HepG2 (cell line): ENCODE results near the gene ALKBH2. TPM values are rescaled to one million over a fixed set of nuclear protein-coding genes. Genes with fewer than 3 reads are reported as not detected.

ENCODE experiments used
- ATF6 ChIP-seq: sonication (generic); formaldehyde crosslinking; conservative IDR thresholded peaks from 2 replicates; pipeline ENCODE4 v1.4.0; 2020; ENCODE audit warnings: missing genetic modification reagents
- CENPBD1 ChIP-seq: sonication (generic); formaldehyde crosslinking; IDR thresholded peaks from 2 replicates; pipeline ENCODE4 v1.8.0; 2022; ENCODE audit warnings: missing genetic modification reagents, low read depth, mild to moderate bottlenecking, borderline replicate concordance
- CREB1 ChIP-seq, 2 experiments: fragments of 450-650 bp in 1 of 2; IDR thresholded peaks; 2 replicates each; pipeline ENCODE4 v1.6.1; 2016 to 2017; ENCODE audit warnings: control low read depth in 1 of 2, mild to moderate bottlenecking in 1 of 2, missing compliant biosample characterization in 1 of 2, missing genetic modification characterization in 1 of 2
- KDM4B ChIP-seq: sonication (generic); formaldehyde crosslinking; IDR thresholded peaks from 2 replicates; pipeline ENCODE4 v1.4.0; 2020; ENCODE audit warnings: missing genetic modification reagents
- NR2F6 ChIP-seq, 2 experiments: IDR thresholded peaks; 2 replicates each; pipeline ENCODE4 v1.6.1; 2016; ENCODE audit warnings: antibody characterized with exemption in 1 of 2, mild to moderate bottlenecking in 1 of 2
- POGZ ChIP-seq: sonication (generic); formaldehyde crosslinking; IDR thresholded peaks from 2 replicates; pipeline ENCODE4 v1.4.0; 2020; ENCODE audit warnings: mild to moderate bottlenecking, missing genetic modification reagents
- RBFOX2 ChIP-seq: fragments of 200-400 bp; formaldehyde crosslinking; IDR thresholded peaks from 2 replicates; pipeline ENCODE4 v1.6.1; 2017; ENCODE audit warnings: low read depth, mild to moderate bottlenecking, low read length
- REPIN1 ChIP-seq: sonication (generic); formaldehyde crosslinking; IDR thresholded peaks from 2 replicates; pipeline ENCODE4 v1.8.0; 2022; ENCODE audit warnings: missing genetic modification reagents, low read depth, mild to moderate bottlenecking, borderline replicate concordance
- SALL1 ChIP-seq: sonication (generic); formaldehyde crosslinking; IDR thresholded peaks from 2 replicates; pipeline ENCODE4 v1.8.0; 2022; ENCODE audit warnings: mild to moderate bottlenecking, missing genetic modification reagents
- SSRP1 ChIP-seq: IDR thresholded peaks from 2 replicates; pipeline ENCODE4 v1.6.1; 2016; ENCODE audit warnings: control low read depth
- TAF1 ChIP-seq: sonication (generic); formaldehyde crosslinking; IDR thresholded peaks from 2 replicates; pipeline ENCODE4 v1.4.0; 2020; ENCODE audit warnings: missing genetic modification reagents
- TARDBP ChIP-seq: sonication (generic); formaldehyde crosslinking; IDR thresholded peaks from 2 replicates; pipeline ENCODE4 v1.8.0; 2022; ENCODE audit warnings: mild to moderate bottlenecking, missing genetic modification reagents
- ZNF205 ChIP-seq: IDR thresholded peaks from 2 replicates; pipeline ENCODE4 v1.6.1; 2018; ENCODE audit warnings: missing biosample characterization, missing genetic modification reagents
- ZNF256 ChIP-seq: sonication (generic); formaldehyde crosslinking; conservative IDR thresholded peaks from 2 replicates; pipeline ENCODE4 v1.4.0; 2020; ENCODE audit warnings: missing genetic modification reagents
- ZNF574 ChIP-seq: sonication (generic); formaldehyde crosslinking; IDR thresholded peaks from 2 replicates; pipeline ENCODE4 v1.4.0; 2020; ENCODE audit warnings: missing genetic modification reagents
- ZNF615 ChIP-seq: sonication (generic); formaldehyde crosslinking; IDR thresholded peaks from 2 replicates; pipeline ENCODE4 v1.5.0; 2020; ENCODE audit warnings: mild to moderate bottlenecking, missing genetic modification reagents, borderline replicate concordance
- ZNF687 ChIP-seq: sonication (generic); formaldehyde crosslinking; IDR thresholded peaks from 2 replicates; pipeline ENCODE4 v1.5.1; 2020; ENCODE audit warnings: mild to moderate bottlenecking, missing genetic modification reagents, moderate library complexity
- ZNF770 ChIP-seq: sonication (generic); formaldehyde crosslinking; IDR thresholded peaks from 2 replicates; pipeline ENCODE4 v1.5.0; 2020; ENCODE audit warnings: mild to moderate bottlenecking, missing genetic modification reagents
- polyA plus RNA-seq, 8 experiments: library from polyadenylated mRNA; depleted of rRNA in 3 of 8; stranded (reverse) in 7 of 8; unstranded in 1 of 8; fragments of >200 nt; fragmentation: Illumina TruSeq in 4 of 8; extraction: Trizol in 4 of 8; gene quantifications; 2 replicates each; pipeline versions ENCODE4 v1.2.1 to v1.2.3, GENCODE V29; 2011 to 2016; ENCODE audit warnings: low read depth in 4 of 8, missing spikeins in 1 of 8, mixed read lengths in 1 of 8; ENCODE audit not compliant: insufficient read depth in 1 of 8
- total RNA-seq, 5 experiments: library from RNA; depleted of rRNA; stranded (reverse); fragments of >200 nt; fragmentation: Illumina TruSeq; extraction: Trizol; gene quantifications; 2 replicates each; pipeline ENCODE4 v1.2.3, GENCODE V29; 2016; ENCODE audit warnings: low read depth in 1 of 5

ALKBH2 gene
- total and polyA plus RNA-seq, 2 of the 13 experiments (the other 11 are each of a cell fraction or from before 2014, with no cell fraction given) = 21.0 to 40.5 TPM

- 0 out of 2 replicates have a peak, but pooled peaks have one; percentile 33 for TF ChIP-seq TARDBP (CRISPR knock-in tag)
- TF ChIP-seq TAF1 (CRISPR knock-in tag) = peak; percentile 31; the same call in 1 of the 2 replicates
- TF ChIP-seq ZNF205 = 0 out of 2 replicates have a peak, but pooled peaks have one; percentile 1
- TF ChIP-seq KDM4B (CRISPR knock-in tag) = 0 out of 2 replicates have a peak, but pooled peaks have one; percentile 17
- peak; percentile 85 for TF ChIP-seq ZNF770
- no peak; the same call in none of the 2 replicates for TF ChIP-seq NR2F6 (IDR thresholded peaks at IDR 0.05)
- peak; percentile 4; the same call in 1 of the 2 replicates for TF ChIP-seq NR2F6 (CRISPR knock-in tag; IDR thresholded peaks at IDR 0.05)
- TF ChIP-seq POGZ (CRISPR knock-in tag) = 0 out of 2 replicates have a peak, but pooled peaks have one; percentile 12
- TF ChIP-seq ATF6 (CRISPR knock-in tag) = no peak
- TF ChIP-seq SALL1 (CRISPR knock-in tag) = peak; percentile 61; the same call in 1 of the 2 replicates
- TF ChIP-seq ZNF615 = no peak
- TF ChIP-seq CREB1 (IDR thresholded peaks at IDR 0.05) = no peak
- TF ChIP-seq CREB1 (CRISPR knock-in tag; IDR thresholded peaks at IDR 0.05) = 0 out of 2 replicates have a peak, but pooled peaks have one; percentile 19
- TF ChIP-seq ZNF574 (CRISPR knock-in tag) = peak; percentile 17; the same call in 1 of the 2 replicates
- peak; percentile 44; the same call in 1 of the 2 replicates for TF ChIP-seq ZNF687 (CRISPR knock-in tag)
- TF ChIP-seq ZNF256 (CRISPR knock-in tag) = 0 out of 2 replicates have a peak, but pooled peaks have one; percentile 5
- 0 out of 2 replicates have a peak, but pooled peaks have one; percentile 5 for TF ChIP-seq REPIN1
- TF ChIP-seq CENPBD1 (CRISPR knock-in tag) = no peak
- TF ChIP-seq RBFOX2 = peak; percentile 7; the same call in 1 of the 2 replicates
- TF ChIP-seq SSRP1 (CRISPR knock-in tag) = 0 out of 2 replicates have a peak, but pooled peaks have one; percentile 3
Observed at GRCh38 chr12:109065853-109066193, 27.4 kb downstream of the ALKBH2 start (continued).
